ENCODE results near the gene POLN.

The POLN gene

DNA sequence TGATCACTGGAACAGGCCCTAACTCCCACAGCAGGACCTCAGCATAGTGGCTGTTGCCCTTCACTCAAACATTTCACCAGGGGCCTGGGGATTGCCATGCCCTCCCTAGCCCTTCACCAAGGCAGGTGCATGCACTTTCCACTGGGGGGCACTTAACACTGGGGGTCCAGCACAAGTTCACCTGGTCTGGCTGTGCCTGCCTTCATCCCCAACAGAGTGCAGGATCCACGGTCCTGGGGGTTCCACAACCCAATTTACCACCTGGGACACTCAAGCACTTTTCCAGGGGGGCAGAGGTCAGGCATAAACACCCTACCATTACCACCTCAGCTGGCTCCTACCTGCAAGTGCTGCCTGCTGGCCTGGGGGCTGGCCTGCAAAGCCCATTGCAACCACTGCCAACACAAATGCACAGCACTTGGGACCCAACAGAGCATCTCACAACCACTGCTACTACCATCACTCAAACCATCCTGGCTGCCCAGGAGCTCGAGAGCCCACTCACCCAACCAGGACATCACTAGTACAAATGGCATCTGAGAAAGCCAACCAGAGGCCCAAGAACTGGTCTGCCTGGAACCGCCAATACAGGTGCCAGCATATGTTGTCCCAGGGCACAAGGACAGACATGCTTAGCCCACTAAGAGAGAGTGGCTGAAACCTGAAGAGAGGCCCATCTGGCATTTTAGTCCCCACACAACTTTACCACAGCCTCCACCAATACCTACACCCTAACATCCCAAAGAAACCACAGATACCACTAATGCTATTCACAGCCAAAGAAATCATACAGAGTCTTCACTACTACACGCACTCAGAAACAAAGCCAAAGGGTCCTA is 139.7 kb downstream of the POLN start:
- DNase-seq: no peak

DNA sequence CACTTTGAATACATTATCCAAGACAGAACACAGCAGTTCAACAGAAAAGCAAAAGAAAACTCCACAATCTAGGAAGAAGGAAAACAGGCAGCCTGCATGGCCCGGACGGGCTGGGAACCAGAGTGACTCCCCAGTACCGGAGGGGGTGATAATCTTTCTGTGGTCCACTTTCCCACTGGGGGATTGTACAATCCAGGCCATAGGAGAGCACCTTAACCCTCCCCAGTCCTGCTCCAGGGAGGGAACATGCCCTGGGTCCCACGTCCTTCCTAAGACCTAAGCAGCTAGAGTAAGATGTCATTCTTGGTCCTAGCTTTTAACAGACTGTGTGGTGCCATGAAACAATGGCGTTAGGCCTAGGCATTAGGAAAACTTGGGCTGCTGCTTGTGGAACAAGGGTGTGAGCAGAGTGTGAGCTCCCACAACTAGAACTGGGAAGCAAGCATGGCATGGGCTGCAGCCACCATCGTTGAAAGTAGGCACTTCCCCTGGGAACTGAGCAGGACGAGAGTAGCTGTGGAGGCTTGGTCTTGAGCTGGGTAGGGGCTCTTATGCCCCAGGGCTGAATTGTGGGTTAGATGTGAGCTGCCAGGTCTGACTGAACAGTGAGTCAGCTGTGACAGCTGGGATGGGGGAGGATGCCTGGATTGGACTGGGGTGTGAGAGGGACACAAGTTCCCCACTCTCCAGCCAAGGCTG is 140.4 kb downstream of the POLN start:
- no peak for DNase-seq

DNA sequence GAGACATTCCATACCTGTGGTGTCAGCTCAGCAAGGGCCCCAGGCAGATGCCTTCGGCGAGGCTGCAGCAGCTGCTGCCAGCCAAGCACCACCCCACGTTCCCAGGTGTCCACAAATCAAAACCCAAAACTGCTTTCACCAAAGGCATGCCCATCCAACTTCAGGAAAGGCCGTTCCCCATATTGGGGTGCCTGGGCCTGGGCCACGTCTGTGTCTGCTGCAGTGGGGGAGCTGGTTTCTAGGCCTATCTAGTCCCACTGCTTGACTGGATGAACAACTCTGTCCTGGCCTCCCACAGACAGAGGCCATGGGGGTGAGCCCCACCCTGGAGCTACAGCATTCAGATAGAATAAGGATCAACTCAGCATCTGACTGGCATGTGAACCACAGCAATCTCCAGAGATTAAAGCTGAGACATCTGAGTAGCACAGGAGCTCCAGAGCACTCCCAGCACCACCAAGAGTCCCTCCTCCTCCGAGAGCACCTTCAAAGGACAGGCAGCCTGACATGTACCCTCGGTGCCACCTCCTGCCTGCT is 145.8 kb downstream of the POLN start:
- no peak for DNase-seq

DNA sequence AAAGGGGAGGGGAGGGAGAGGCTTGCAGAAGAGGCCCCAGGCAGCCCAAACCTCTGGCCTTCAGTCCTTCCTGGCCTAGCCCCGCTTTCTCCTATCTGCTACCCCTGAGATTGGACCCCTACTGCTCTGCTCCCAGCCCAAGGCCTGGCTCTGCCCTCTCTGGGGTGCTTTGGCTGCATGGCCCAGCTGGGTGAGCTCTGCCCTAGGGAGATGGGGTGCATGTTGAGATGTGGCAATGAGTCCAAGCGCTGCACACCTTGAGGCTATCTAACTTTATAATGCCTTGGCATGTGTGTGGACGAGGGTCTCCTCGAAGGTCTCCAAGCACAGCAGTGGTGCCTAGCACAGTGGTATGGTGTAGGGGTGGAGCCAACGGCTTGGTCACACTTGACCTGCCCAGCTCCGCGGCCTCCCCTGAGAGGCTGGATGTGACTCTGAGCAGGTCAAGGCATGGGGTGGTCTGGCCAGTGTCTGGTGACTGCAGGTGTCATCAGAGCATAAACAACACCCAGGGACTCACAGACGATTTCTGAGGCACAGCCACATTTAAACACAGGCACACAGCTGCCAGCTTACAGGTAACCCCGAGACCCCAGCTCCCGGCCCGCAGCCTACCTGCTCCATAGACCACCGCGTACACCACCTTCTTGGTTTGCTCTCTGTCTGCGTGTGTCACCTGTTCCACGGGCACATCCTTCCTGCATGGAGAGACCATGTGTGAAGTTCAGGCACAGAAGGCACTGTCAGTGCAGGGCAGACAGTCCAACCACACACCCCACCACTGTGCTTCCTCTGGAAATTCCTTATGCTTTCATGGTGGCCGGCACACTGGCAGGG is 146.5 kb downstream of the POLN start:
- DNase-seq: no peak

DNA sequence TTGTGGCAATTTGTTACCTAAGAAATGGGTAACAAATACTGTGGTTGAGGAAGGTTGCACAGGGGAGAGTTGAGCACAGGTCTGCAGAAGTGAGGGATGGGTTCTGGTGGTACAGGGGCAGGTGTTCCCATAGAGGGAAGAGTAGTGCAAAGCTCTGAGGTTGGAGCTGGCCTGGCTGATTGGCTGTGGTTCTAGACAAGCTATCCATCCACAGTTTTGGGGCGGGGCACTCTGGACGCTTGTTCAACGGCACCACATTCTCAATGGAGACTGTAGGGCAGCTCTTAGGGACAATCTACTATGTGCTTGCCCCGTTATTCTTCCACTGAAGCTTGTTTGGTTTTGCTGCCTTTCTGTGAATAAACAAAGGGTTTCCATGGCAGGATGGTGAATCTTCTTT is 147.4 kb downstream of the POLN start:
- no peak for DNase-seq

DNA sequence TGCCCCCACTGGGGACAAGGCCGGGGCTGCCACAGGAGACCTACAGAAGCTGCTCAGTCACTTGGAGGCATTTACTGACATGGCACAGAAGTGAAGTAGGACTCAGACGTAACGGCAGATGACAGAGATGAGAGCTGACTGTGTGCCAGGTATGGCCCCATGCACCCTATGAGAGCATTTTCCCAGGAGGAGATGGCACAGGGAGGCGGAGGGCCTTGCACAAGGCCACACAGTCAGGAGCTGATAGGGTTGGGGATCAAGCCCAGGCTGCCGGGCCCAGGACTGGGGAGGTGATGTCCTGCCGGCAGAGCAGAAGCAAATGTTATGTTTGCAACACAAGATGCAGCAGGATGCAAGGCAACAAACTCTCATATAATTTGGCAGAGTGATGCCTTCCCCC is 148.7 kb downstream of the POLN start:
- no peak for DNase-seq

DNA sequence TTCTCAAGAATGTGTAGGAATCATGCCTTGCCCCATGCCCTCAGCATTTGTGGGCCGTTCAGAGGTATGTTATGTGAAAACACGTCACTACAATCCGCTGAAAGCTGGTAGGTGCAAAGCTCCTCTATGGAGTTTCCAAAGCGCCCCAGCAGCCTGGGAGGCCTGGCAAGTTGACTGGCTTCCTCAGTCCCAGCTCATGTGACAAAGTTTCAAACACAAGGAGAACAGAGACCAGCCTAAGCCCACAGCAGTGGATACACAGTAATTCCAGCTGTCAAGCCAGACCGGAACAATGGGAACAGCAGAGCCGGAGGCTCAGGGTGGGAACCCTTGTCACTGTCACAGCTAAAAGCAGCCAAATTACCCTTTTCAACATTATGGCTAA is 149.3 kb downstream of the POLN start:
- DNase-seq: no peak

DNA sequence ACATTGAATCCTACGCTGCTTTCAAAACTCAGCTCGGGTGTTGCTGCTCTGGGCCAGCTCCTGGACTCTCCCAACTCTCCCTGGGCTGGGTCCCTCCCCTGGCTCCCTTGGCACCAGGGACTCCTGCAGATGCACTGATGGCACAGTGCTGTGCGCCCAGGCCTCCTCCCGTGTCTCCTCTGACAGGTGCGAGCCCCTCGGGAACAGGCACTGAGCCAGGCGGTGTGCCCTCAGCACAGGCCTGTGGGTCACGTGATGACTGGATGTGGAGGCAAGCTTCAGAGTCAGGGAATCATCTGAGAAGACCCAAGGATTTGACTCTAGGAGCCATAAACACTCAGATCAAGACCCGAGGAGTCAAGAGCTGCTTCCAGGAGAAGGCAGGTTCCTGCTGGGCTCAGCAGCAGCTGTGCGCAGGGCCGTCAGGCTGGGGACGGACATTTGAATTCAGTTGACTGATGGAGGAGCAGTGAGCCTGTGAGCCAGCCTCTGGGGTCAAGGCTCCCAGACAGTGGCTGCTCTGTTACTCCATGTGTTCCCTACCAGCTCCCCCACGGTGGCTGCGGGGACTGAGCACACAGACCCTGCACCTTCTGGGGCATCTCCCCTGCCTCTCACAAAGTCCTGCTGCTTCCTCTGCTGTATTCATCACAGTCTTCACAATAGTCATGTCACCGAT is 149.8 kb downstream of the POLN start:
- no peak for DNase-seq

DNA sequence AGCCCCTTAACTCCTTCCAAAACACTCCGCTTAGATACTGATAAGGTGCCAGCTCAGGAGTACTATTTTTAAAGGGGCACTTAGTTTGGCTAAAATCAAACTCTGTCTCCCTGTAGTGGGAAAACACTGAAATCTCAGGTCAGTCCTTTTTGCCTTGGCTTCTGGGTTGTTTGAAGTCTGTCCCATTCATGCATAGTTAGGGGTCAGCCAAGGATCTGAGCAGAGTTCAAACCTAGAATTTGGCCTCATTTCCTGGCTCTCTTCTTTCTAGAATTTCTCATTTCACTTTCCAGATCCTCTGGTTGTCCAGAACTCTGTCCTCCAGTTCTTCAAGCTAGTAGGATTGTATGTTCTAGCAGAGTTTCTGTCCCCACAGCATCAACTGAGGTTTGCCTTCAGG is 151.3 kb downstream of the POLN start:
- DNase-seq: no peak

DNA sequence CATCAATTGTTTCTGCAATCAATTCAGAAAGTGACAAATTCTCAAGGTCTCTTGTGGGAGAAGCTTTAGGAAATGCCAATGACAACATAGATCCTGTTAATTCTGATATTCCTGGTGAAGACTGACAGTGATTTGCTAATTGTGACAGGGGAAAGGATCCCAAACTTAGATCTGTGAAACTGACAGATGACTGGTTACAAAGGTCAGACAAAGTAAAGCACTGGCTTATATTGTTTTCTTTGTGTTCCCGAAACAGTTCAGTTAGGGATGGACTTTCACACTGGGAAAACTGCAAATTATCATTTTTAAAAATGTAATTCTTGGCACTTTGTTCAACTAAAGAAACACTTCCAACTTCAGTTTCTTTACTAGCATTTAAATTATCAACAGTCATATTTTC is 152.7 kb downstream of the POLN start:
- DNase-seq: no peak

DNA sequence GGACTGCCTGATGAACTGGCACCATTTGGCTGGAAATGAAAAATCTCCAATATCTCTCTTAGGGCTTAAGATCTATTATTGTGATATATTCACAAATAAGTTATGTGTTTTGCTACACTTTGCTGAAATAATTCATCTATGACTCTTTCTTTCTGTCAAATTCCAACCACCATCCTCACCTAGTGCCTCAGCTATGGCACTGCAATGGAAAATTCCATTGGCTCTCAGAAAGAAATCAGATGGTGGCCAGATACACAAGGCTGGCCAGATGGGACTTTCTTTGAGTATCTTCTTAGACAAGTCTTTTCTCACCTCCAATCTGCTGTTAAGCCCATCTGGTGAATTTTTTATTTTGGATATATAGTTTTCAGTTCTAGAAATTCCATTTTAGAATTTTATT is 154.8 kb downstream of the POLN start:
- DNase-seq: no peak

DNA sequence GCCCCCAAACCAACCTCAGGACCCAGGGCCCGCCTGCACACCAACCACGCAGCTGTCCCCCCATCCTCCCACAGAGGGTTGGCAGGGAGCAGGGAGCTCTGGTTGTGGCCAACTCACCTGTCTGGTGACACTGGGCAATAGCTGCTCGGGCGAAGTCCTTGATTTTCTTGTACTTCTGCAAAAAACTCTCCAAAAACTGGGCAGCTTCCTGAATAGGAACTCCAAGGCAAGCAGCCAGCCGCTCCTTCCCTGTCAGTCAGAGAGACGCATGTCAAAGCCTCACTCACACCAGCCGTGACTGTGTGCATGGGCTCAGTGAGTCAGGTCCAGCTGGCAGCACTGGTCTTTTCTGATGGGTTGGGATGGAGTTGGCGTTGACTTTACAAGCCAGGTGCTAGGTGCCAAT is 156.4 kb downstream of the POLN start:
- DNase-seq: no peak

DNA sequence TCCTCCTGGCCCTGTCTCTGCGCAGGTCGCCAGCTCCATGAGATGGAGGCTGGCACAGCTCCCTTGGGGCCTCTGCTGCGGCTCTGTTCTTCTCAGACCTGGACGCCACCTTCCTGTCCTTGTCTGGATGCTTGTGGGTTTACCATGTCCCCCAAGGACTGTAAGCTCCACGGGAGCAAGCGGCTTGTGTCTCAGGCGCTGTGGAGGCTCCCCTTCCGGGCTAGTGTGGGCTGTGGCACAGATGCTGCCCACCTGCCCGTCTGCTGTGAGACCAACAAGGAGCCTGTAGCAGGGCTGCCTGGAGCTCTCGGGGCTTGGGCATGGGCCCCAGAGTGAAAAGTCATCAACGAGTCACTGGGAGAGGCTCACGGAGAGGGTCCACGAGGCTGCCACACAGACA is 157.6 kb downstream of the POLN start:
- DNase-seq: no peak

DNA sequence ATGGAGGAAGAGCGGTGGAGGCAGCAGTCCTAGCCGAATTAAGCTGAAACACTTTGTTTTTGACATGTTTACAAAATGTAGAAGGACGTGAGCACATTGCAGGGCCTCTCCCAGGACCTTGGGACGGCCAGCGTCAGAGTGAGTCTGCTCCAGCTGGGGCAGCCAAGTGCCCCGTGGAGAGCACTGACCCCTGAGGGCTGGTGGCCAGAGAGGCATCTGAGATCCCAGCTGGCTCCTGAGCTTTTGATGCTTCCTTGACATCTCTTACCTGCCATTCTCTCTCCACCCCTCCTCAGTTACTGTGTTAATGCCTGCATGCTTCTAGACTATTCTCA is 158.1 kb downstream of the POLN start:
- DNase-seq: no peak

DNA sequence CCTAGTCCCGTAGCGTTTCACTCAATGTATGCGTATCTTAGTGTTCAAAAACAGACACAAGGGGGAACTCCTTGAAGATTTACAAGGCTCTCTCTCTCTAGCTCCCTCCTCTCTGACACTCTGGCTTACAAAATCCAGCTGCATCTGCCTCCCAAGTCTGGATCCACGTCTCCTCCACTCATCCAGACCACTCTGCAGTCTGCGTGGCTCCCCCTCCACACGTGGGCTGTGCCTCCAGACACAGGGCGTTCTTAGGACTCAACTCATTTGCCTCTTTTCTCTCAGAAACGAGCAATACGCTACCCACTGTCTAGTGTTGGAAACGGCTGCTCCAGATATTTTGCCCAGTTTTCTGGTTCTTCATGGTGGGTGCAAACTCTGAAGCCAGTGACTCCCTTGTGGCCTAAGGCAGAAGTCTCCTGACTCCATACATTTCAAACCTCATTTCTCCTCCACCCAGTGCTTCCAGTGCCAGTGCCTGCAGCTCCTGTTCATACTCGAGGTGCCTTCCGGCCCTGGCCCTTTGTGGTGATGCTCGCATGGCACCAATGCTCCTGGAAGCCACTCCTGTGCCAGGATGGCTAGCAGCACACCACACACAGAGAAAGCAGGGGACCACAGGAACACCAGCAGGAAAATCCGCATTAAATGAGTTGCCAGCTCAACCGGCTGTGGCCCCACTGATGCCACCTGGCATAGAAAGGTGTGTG is 158.7 kb downstream of the POLN start:
- no peak for DNase-seq

DNA sequence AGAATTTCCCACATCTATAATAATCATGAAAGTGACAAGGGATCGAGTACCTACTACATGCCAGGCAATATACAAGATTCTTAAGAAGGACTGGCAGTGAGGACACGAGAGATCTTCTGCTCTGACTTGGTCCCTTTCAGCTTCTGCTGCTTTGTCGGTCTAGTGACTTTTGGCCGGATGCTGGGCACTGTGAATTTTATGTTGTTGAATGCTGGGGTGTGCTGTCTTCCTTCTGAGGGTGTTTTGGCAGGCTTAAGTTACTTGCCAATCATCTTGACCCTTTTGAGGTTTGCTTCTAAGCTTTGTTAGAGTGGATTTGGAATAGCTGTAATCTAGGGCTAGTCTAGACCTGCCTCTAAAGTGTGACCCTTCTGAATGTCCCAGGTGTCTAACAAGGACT is 159.3 kb downstream of the POLN start:
- DNase-seq: no peak

DNA sequence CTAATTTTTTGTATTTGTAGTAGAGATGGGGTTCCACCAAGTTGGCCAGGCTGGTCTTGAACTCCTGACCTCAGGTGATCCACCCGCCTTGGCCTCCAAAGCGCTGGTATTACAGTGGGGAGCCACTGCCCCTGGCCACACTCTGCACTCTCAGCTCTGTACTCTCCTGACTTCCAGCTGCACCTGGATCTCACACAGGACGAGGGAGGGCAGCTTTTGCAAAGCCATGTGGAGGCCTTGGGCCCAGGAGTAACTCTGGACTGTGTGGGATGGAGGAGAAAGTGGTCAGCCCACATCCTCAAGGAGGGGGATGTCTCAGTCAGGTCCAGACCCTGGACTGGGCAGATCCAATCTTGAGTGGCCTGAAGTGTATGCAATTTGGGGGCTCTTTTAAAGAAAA is 159.8 kb downstream of the POLN start:
- DNase-seq: no peak

DNA sequence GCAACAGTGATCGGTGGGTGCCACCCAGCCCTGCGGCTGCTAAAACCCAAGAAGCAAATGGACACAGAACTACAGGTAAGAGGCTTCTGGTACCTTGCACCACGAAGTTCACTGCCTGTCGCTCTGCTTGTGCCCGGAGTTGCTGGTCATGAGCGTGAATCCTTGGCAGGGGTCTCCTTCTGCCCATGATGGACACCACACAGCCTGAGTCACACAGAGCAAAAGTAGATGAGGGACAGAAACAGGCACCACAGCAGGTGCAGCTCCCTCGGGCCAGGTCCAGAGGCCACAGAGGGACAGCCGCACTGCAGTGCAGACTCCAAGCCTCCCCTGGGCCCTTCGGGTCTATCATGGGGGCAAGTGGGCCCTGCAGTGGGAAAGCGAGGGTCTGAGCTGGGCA is 160.4 kb downstream of the POLN start:
- DNase-seq: no peak

DNA sequence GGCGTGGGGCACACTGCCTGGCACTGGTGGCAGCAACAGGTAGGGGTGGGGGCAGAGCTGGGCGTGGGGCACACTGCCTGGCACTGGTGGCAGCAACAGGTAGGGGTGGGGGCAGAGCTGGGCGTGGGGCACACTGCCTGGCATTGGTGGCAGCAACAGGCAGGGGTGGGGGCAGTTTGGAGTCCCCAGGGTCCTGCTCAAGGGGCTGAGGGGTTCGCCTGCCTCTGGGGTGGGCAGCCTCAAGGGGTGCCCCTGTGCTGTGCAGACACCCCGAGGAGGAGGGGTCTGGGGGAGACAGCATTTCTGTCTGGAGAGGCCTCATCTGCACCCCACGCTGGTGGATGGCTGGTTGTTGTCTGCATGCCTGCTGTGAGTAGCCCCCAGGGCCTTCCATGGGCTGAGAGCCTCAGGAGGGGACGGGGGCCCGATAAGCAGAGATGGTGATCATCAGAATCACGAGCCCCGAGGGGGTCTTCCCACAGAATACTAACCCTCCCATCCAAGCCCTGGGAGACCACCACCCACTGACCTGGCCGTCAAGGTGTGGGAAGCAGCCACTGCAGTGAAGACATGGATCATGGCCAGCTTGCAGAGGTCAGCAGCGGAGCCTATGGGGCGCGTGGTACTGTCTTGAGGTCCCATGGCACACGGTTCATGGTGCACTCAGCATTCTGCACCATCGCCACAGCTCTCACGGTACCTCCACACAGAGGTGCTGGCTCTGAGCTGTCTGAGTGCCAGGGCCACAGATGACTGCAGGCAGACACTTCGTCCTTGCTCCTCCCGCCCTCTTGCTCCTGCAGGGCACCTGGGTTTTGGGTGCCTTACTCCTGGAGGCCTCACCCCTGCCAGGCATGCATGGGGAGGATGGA is 161.3 kb downstream of the POLN start:
- DNase-seq: no peak

DNA sequence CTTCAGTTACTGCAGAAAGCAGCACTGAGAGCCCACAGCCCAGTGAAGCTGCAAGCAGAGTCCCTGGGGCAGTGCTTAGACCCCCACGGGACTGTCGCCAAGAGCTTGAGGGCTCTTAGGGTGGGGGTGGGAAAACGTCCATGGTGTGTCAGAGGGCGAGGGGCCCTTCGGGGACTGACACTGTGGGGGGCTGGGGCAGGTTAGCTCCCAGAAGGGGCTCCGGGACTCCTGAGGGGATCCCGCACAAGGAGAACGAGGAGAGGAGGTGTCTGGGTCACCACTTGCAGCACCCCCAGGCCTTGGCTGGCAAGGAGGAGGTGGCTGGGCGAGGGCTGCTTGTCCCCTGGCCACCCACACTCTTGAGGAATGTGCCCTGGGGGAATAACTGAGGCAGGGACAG is 162.0 kb downstream of the POLN start:
- no peak for DNase-seq

DNA sequence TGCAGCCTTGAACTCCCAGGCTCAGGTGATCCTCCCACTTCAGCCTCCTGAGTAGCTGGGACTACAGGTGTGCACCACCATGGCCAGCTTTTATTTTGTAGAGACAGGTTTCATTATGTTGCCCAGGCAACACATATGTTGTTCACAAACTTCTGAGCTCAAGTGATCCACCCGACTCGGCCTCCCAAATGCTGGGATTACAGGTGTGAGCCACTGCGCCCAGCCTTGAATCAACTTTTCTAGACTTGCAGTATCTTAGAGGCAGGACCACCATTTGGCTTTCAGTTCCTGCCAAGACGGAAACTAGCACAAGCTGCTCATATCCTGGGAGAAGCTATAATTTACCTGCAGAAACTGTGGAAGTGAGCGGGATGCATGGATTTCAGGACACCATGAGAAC is 162.9 kb downstream of the POLN start:
- DNase-seq: no peak
